Testis (tissue), 2 donors: Measurements from ENCODE around the gene SLC37A2.

Experiments
- POLR2A ChIP-seq: fragments of 450-650 bp; IDR thresholded peaks from one replicate; pipeline ENCODE4 v1.6.1; 2017; ENCODE audit warnings: antibody characterized with exemption, mild to moderate bottlenecking, moderate library complexity
- TF ChIP-seq, protein P1 (sequence below), 3 experiments: fragments of 450-650 bp in 2 of 3; fragments of 200-600 bp in 1 of 3; sonication (generic) in 1 of 3; IDR thresholded peaks; one replicate each; pipeline ENCODE4 v1.5.1; 2016 to 2019; ENCODE audit warnings: antibody characterized with exemption in 3 of 3, mild to moderate bottlenecking in 2 of 3, moderate library complexity in 1 of 3

DNA sequence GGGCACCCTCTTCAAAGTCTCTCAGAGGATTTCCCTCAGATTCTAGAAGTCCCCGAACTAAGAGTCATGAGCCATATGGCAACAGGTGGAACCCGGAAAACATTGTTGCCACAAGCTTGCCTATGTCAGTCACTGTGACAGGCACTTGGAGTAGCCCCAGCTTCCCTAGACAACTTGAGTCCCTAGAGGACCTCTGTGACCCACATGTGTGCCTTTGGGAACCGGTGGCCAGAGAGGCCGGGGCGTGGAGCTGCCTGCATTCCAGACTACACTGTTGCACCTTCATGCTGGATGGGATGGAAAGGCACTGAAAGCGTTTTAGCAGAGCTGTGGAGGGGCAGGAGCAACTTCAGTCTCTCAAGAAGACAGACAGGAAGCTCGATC is 12.1 kb downstream of the SLC37A2 start:
- TF ChIP-seq, protein P1, sequence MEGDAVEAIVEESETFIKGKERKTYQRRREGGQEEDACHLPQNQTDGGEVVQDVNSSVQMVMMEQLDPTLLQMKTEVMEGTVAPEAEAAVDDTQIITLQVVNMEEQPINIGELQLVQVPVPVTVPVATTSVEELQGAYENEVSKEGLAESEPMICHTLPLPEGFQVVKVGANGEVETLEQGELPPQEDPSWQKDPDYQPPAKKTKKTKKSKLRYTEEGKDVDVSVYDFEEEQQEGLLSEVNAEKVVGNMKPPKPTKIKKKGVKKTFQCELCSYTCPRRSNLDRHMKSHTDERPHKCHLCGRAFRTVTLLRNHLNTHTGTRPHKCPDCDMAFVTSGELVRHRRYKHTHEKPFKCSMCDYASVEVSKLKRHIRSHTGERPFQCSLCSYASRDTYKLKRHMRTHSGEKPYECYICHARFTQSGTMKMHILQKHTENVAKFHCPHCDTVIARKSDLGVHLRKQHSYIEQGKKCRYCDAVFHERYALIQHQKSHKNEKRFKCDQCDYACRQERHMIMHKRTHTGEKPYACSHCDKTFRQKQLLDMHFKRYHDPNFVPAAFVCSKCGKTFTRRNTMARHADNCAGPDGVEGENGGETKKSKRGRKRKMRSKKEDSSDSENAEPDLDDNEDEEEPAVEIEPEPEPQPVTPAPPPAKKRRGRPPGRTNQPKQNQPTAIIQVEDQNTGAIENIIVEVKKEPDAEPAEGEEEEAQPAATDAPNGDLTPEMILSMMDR (IDR thresholded peaks at IDR 0.05), result no peak
- TF ChIP-seq POLR2A, result no peak
